Neural cell (in vitro differentiated cells): ENCODE data around the gene PYGO1. TPM values are rescaled to one million over a fixed set of nuclear protein-coding genes. Genes with fewer than 3 reads are reported as not detected.

Source experiments
- H2AFZ ChIP-seq: fragments of 200-600, 300-800 bp; sonication (generic), shearing (Covaris generic); 2 replicates; pipeline ENCODE4 v1.6.0; 2014; ENCODE audit warnings: low read depth, mild to moderate bottlenecking, antibody characterized with exemption, low read length, moderate library complexity
- H3F3A ChIP-seq: fragments of 200-600 bp; shearing (Covaris generic); 2 replicates; pipeline ENCODE4 v1.6.1; 2016; ENCODE audit warnings: mild to moderate bottlenecking, moderate library complexity, mixed read lengths, antibody characterized with exemption, low read length; ENCODE audit not compliant: insufficient read depth, poor library complexity, severe bottlenecking
- H3K27ac ChIP-seq: fragments of 200-600, 300-800 bp; sonication (generic), shearing (Covaris generic); 2 replicates; pipeline ENCODE4 v1.5.1; 2014; ENCODE audit warnings: mild to moderate bottlenecking, low read length, moderate library complexity
- H3K27me3 ChIP-seq: fragments of 300-800, 200-600 bp; sonication (generic), shearing (Covaris generic); 2 replicates; pipeline ENCODE4 v1.6.0; 2014; ENCODE audit warnings: mild to moderate bottlenecking, low read depth, low read length, moderate library complexity; ENCODE audit not compliant: insufficient read depth
- H3K36me3 ChIP-seq: fragments of 300-800, 200-600 bp; sonication (generic), shearing (Covaris generic); 2 replicates; pipeline ENCODE4 v1.5.1; 2014; ENCODE audit warnings: mild to moderate bottlenecking, antibody characterized with exemption, low read length, moderate library complexity; ENCODE audit not compliant: insufficient read depth
- H3K4me2 ChIP-seq: fragments of 300-800, 200-600 bp; sonication (generic), shearing (Covaris generic); 2 replicates; pipeline ENCODE4 v1.6.0; 2014; ENCODE audit warnings: mild to moderate bottlenecking, low read length
- H3K4me3 ChIP-seq: fragments of 300-800, 200-600 bp; sonication (generic), shearing (Covaris generic); 2 replicates; pipeline ENCODE4 v1.5.1; 2014; ENCODE audit warnings: mild to moderate bottlenecking, low read length, moderate library complexity
- H3K79me2 ChIP-seq: fragments of 200-600 bp; shearing (Covaris generic); replicated peaks from 2 replicates; pipeline ENCODE4 v1.6.0; 2014; ENCODE audit warnings: mild to moderate bottlenecking, low read length, moderate library complexity; ENCODE audit not compliant: insufficient read depth
- H3K9ac ChIP-seq: fragments of 300-800, 200-600 bp; sonication (generic), shearing (Covaris generic); 2 replicates; pipeline ENCODE4 v1.6.1; 2016; ENCODE audit warnings: mild to moderate bottlenecking, low read length, mixed read lengths
- H3K9me2 ChIP-seq: fragments of 200-600 bp; shearing (Covaris generic); 2 replicates; pipeline ENCODE4 v1.6.1; 2016; ENCODE audit warnings: mild to moderate bottlenecking, low read length, mixed read lengths; ENCODE audit not compliant: insufficient read depth
- H3K9me3 ChIP-seq: fragments of 200-600, 300-800 bp; sonication (generic), shearing (Covaris generic); 2 replicates; pipeline ENCODE4 v1.6.1; 2016; ENCODE audit warnings: mild to moderate bottlenecking, mixed run types, low read length, moderate library complexity, mixed read lengths
- H4K20me1 ChIP-seq: fragments of 200-600 bp; shearing (Covaris generic); 2 replicates; pipeline ENCODE4 v1.6.1; 2016; ENCODE audit warnings: mild to moderate bottlenecking, mixed run types; ENCODE audit not compliant: insufficient read depth
- EP300 ChIP-seq: fragments of 450-650 bp; conservative IDR thresholded peaks from 2 replicates; pipeline ENCODE4 v1.6.1; 2014; ENCODE audit warnings: antibody characterized with exemption, mild to moderate bottlenecking, moderate library complexity; ENCODE audit not compliant: poor library complexity, severe bottlenecking
- EZH2 ChIP-seq: fragments of 200-600, 300-800 bp; shearing (Covaris generic), sonication (generic); IDR thresholded peaks from 2 replicates; pipeline ENCODE4 v1.6.1; 2014; ENCODE audit warnings: antibody characterized with exemption, low read length, borderline replicate concordance, mild to moderate bottlenecking; ENCODE audit not compliant: insufficient read depth, poor library complexity, severe bottlenecking
- MXI1 ChIP-seq: fragments of 450-650 bp; conservative IDR thresholded peaks from 2 replicates; pipeline ENCODE4 v1.6.1; 2014; ENCODE audit warnings: antibody characterized with exemption, mild to moderate bottlenecking; ENCODE audit not compliant: poor library complexity, severe bottlenecking
- POLR2AphosphoS5 ChIP-seq: IDR thresholded peaks from 2 replicates; pipeline ENCODE4 v1.6.1; 2012
- RAD21 ChIP-seq: fragments of 450-650 bp; conservative IDR thresholded peaks from 2 replicates; pipeline ENCODE4 v1.6.1; 2014; ENCODE audit warnings: antibody characterized with exemption, mild to moderate bottlenecking, moderate library complexity
- SMC3 ChIP-seq: fragments of 450-650 bp; conservative IDR thresholded peaks from 2 replicates; pipeline ENCODE4 v1.6.1; 2014; ENCODE audit warnings: antibody characterized with exemption, mild to moderate bottlenecking, moderate library complexity; ENCODE audit not compliant: poor library complexity
- TAF1 ChIP-seq: IDR thresholded peaks from 2 replicates; pipeline ENCODE4 v1.6.1; 2012; ENCODE audit warnings: low read depth
- polyA plus RNA-seq: library from polyadenylated mRNA; depleted of rRNA; stranded (reverse); fragments of >200 nt; gene quantifications from 2 replicates; pipeline ENCODE4 v1.2.3, GENCODE V29; 2014
- TF ChIP-seq, protein P1 (sequence below): fragments of 450-650 bp; IDR thresholded peaks from 2 replicates; pipeline ENCODE4 v1.5.1; 2014; ENCODE audit warnings: antibody characterized with exemption, mild to moderate bottlenecking, moderate library complexity; ENCODE audit not compliant: poor library complexity, severe bottlenecking
- TF ChIP-seq, protein P2 (sequence below): IDR thresholded peaks from 2 replicates; pipeline ENCODE4 v1.6.1; 2012; ENCODE audit warnings: borderline replicate concordance

PYGO1 gene
- polyA plus RNA-seq, 1 donor from 2014 or later, result 27.6 TPM

DNA sequence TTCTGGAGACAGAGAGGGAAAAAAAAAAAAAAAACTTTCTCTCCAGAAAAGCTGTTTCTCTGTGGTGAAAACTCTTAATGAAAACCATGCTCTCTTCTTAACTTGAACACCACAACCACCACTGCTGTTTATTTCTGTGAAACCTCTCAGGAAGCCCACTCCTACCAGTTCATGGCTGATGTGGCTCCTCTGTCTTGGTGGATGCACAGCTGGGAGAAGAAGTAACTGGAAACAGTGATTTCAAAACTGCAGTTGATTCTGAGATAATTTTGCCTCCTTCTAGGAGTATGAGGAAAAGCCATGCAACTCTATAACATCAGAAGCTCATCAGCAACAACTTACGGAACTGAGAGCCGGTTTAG is 40.2 kb upstream of the PYGO1 start:
- Histone ChIP-seq H3K9me2 (no peaks in the 10 kb centered on the region), H3K79me2 (no peaks in the 10 kb centered on the region), H3K4me3 (no peak overlapping the region), H3K9ac (no peak overlapping the region), H3F3A (no peaks in the 10 kb centered on the region), H3K36me3 (no peaks in the 10 kb centered on the region), H3K27me3 (no peaks in the 10 kb centered on the region), H4K20me1 (no peaks in the 10 kb centered on the region), H2AFZ (no peak overlapping the region), H3K9me3 (no peaks in the 10 kb centered on the region), H3K27ac (no peak overlapping the region), H3K4me2 (no peak overlapping the region)
- TF ChIP-seq EZH2 (no peak), SMC3 (no peak), TAF1 (no peak), EP300 (no peak), MXI1 (no peak), RAD21 (no peak), POLR2AphosphoS5 (no peak)
- TF ChIP-seq, protein P1, sequence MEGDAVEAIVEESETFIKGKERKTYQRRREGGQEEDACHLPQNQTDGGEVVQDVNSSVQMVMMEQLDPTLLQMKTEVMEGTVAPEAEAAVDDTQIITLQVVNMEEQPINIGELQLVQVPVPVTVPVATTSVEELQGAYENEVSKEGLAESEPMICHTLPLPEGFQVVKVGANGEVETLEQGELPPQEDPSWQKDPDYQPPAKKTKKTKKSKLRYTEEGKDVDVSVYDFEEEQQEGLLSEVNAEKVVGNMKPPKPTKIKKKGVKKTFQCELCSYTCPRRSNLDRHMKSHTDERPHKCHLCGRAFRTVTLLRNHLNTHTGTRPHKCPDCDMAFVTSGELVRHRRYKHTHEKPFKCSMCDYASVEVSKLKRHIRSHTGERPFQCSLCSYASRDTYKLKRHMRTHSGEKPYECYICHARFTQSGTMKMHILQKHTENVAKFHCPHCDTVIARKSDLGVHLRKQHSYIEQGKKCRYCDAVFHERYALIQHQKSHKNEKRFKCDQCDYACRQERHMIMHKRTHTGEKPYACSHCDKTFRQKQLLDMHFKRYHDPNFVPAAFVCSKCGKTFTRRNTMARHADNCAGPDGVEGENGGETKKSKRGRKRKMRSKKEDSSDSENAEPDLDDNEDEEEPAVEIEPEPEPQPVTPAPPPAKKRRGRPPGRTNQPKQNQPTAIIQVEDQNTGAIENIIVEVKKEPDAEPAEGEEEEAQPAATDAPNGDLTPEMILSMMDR, result no peak
- TF ChIP-seq, protein P2, sequence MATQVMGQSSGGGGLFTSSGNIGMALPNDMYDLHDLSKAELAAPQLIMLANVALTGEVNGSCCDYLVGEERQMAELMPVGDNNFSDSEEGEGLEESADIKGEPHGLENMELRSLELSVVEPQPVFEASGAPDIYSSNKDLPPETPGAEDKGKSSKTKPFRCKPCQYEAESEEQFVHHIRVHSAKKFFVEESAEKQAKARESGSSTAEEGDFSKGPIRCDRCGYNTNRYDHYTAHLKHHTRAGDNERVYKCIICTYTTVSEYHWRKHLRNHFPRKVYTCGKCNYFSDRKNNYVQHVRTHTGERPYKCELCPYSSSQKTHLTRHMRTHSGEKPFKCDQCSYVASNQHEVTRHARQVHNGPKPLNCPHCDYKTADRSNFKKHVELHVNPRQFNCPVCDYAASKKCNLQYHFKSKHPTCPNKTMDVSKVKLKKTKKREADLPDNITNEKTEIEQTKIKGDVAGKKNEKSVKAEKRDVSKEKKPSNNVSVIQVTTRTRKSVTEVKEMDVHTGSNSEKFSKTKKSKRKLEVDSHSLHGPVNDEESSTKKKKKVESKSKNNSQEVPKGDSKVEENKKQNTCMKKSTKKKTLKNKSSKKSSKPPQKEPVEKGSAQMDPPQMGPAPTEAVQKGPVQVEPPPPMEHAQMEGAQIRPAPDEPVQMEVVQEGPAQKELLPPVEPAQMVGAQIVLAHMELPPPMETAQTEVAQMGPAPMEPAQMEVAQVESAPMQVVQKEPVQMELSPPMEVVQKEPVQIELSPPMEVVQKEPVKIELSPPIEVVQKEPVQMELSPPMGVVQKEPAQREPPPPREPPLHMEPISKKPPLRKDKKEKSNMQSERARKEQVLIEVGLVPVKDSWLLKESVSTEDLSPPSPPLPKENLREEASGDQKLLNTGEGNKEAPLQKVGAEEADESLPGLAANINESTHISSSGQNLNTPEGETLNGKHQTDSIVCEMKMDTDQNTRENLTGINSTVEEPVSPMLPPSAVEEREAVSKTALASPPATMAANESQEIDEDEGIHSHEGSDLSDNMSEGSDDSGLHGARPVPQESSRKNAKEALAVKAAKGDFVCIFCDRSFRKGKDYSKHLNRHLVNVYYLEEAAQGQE, result no peak

DNA sequence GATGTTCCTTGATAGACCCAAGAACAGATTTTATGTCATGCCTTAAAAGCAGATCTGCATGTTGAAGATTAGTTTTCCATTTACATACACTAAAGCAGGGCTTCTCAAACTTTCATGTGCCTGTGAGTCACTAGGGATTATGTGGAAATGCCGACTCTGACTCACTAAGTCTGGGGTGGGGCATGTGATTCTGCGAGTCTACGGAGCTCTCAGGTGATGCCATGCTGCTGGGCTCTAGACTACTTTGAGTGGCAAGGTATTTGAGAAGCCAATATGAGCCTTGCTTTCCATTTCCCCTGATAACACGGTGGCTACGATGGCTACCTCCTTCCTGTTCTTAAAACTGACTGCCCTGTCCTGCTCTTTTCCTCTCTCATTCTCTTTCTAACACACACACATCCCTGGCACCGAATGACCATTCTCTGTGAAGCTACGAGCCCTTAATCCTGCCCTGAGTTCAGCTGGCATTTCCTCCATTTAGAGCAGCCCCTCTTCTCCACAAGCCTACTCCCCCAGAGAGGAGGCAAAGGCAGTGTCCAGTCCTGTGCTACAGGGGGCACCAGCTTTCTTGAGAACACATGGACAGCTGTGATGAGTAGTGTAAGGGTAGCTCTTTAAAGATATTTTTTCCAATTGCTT is 39.7 kb upstream of the PYGO1 start:
- no peak overlapping the region for H3K4me2 ChIP-seq
- H3K9ac ChIP-seq, result no peak overlapping the region
- H3K36me3 ChIP-seq, result no peaks in the 10 kb centered on the region
- no peaks in the 10 kb centered on the region for H3K9me2 ChIP-seq
- no peak overlapping the region for H3K4me3 ChIP-seq
- TF ChIP-seq, protein P1, result no peak
- no peak for TF ChIP-seq EP300
- TF ChIP-seq POLR2AphosphoS5, result no peak
- TF ChIP-seq RAD21, result no peak
- no peak for TF ChIP-seq TAF1
- TF ChIP-seq, protein P2, result no peak
- TF ChIP-seq SMC3, result no peak
- no peak for TF ChIP-seq EZH2
- no peak for TF ChIP-seq MXI1
- H3K27me3 ChIP-seq, result no peaks in the 10 kb centered on the region
- no peaks in the 10 kb centered on the region for H3K9me3 ChIP-seq
- H2AFZ ChIP-seq, result no peak overlapping the region
- H3K27ac ChIP-seq, result no peak overlapping the region
- H4K20me1 ChIP-seq, result no peaks in the 10 kb centered on the region
- no peaks in the 10 kb centered on the region for H3F3A ChIP-seq
- no peaks in the 10 kb centered on the region for H3K79me2 ChIP-seq
